HG02642 (cell line): Measurements from ENCODE around the gene GALP.
"Not testable (repeated sequence)": the region's sequence is repeated elsewhere in the genome, so short reads cannot be mapped to it uniquely, and the experiment has no call there.

Source experiments
- ATAC-seq: cut with Tn5 transposase; IDR thresholded peaks from one replicate; pipeline ENCODE4 v1.9.1; 2021; ENCODE audit warnings: mild to moderate bottlenecking; ENCODE audit not compliant: unreplicated experiment, poor library complexity

GALP gene

DNA sequence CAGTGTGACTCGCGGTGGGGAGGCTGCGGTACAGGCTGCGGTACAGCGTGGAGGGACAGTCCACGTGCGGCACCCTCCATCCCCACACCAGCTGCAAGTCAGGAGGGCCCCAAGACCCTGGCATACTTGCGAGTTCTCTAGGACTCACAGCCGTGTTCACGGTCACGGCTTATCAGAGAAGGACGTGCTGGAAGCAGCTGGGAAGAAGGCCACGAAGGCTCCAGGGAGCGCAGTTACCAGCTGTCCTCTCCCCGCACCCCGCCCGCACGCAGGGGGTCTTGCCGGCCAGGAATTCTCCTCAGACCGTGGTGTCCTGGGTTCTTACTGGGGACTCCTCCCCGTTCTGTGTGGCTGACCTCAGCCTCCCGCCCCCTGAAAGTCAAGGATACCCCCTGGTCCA is 28.5 kb upstream of the GALP start:
- no peak for ATAC-seq

DNA sequence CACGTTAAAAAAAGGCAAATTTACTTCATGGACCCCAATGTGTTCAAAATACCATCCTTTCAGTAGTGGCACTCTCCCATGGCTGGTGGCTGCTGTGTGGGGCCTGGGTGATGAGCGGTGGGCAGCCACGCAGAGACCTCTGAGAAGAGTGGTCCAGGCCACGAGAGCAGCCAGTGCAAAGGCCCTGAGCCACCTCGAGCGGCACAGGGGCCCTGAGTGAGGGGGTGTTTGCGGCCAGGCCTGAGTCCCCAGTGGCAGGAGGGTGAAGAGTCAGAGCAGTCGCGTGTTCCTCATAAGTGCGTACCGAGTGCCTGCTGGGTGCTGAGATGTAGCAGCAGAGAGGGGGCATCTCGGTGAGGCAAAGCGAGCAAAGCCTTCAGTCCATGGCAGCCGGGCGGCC is 27.7 kb upstream of the GALP start:
- no peak for ATAC-seq

GRCh38 chr19:56148955-56149655 is 26.7 kb upstream of the GALP start:
- not testable (repeated sequence) for ATAC-seq

DNA sequence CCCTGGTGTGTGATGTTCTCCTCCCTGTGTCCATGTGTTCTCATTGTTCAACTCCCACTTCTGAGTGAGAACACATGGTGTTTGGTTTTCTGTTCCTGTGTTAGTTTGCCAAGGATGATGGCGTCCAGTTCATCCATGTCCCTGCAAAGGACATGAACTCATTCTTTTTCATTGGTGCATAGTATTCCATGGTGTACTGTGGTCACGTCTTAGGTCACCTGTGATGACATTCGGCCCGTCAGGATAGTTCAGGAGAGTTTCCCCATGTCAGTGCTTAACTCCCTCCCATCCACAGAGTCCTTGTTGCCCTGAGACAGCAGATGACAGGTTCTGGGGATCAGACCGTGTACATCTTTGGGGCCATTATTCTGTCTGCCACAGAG is 26.2 kb upstream of the GALP start:
- no peak for ATAC-seq

- no peak for ATAC-seq
Measured at GRCh38 chr19:56150358-56150757, 25.4 kb upstream of the GALP start.

DNA sequence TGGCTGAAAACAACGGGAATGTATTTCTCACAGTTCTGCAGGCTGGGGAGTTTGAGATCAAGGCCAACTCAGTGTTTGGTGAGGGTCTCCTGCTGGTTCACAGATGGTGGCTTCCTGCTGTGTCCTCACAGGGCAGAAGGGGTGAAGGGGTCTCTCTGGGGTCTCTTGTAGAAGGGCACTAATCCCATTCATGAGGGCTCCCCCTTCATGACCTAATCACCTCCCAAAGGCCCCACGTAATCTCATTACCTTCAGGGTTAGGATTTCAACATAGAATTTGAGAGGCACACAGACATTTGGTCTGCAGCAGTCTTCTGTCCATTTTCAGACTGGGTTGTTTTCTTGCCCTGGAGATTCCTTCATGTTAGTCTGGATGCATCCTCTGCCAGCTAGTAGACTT is 23.2 kb upstream of the GALP start:
- no peak for ATAC-seq

DNA sequence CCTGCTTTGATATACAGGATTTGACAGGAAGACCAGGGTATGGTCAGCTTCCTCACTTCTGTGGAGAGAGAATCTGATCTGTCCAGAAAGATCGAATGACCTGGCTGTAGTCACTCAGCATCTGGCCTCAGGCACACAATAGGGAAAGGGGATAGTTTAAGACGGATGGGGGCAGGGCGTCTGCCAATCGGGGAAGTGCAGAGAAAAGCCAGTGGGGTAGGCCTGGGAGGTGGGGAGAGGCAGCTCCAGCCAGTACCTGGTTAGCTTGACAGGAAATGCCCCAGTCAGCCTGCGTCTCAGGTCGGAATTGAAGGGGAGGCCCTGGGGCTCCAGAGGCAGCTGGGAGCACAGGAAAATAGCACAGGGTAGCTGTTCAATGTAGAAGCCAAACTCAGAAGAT is 22.3 kb upstream of the GALP start:
- no peak for ATAC-seq

DNA sequence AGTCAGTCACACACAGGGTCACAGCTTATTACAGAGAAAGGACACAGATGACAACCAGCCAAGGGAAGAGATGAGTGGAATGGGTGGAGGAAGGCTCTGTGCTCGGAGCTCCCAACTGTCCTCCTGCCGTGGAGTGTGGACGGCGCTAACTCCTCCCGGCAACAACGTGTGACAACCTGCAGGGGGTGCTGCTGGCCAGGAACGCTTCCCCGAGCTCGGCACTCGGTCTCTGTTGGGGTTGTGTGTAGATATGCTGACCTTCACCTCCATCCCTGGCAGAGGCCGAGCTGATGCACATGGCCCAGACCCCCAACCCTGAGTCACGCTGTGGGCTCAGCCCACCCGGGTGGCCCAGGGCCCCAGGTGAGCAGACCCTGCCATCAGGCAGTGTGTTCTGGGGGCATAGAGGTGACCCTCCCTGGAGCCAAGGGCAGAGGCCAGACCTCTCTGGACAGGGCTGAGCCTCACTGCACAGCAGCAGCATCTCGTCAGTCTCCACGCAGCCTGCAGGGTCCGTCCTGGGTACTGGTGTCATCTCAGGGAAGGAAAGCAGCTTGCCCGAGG is 20.6 kb upstream of the GALP start:
- no peak for ATAC-seq

- ATAC-seq: no peak
Measured at GRCh38 chr19:56156768-56157167, 19.0 kb upstream of the GALP start.

DNA sequence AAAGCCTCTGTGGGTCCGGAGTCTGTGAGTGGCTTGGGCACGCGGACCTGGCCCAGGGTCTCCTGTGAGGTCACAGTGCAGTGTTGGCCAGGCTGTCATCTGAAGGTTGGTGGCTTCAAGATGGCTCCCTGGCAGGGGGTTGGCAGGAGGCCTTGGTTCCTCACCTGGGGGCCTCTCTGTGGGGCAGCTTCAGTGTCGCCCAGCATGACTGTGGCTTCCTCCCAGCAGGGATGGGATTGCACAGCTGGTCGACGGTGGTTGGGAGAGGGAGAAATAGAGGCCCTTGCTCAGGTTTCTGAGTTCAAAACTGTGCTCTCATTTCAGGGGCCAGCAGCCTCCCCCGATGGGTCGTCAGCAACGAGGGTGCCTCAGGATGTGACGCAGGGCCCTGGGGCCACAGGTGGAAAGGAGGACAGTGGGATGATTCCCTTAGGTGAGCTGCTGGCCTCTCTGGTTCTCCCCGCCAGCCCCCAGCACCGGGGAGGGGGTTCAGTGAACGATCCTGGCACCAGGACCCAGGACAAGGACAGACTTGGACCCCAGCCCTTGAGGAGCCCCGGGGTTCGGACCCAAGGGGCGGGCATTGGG is 17.5 kb upstream of the GALP start:
- no peak for ATAC-seq

DNA sequence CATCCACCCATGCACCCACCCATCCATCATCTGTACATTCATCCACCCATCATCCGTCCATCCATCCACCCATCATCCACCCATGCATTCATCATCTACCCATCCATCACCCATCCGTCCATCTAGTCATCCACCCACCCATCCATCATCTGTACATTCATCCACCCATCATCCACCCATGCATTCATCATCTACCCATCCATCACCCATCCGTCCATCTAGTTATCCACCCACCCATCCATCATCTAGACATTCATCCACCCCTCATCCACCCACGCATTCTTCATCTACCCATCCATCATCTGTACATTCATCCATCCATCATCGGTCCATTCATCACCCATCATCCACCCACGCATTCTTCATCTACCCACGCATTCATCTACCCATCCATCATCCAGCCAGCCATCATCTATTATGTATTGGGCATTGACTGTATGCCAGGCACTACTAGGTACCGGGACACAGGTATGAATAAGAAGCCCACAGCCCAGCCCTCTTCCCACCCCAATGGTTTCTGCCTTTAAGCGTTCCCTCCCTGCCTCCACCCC is 16.7 kb upstream of the GALP start:
- ATAC-seq: no peak

DNA sequence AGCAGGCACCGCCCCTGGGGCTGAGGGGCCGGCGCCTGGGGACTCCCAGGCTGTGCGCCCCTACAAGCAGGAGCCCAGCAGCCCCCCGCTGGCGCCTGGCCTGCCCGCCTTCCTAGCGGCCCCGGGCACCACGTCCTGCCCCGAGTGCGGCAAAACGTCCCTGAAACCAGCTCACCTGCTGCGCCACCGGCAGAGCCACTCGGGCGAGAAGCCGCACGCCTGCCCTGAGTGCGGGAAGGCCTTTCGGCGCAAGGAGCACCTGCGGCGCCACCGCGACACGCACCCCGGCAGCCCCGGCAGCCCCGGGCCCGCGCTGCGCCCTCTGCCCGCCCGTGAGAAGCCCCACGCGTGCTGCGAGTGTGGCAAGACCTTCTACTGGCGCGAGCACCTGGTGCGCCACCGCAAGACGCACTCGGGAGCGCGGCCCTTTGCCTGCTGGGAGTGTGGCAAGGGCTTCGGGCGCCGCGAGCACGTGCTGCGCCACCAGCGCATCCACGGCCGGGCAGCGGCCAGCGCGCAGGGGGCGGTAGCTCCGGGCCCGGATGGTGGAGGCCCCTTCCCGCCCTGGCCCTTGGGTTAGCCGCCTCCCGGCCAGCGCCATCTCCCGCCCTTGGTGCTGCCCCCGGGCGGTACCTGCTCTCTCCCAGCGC is 16.1 kb upstream of the GALP start:
- ATAC-seq: no peak

GRCh38 chr19:56161534-56161933 is 14.3 kb upstream of the GALP start:
- ATAC-seq: no peak

- ATAC-seq: no peak
Measured at GRCh38 chr19:56162258-56162657, 13.6 kb upstream of the GALP start.

GRCh38 chr19:56163097-56163496 is 12.7 kb upstream of the GALP start:
- ATAC-seq: no peak

DNA sequence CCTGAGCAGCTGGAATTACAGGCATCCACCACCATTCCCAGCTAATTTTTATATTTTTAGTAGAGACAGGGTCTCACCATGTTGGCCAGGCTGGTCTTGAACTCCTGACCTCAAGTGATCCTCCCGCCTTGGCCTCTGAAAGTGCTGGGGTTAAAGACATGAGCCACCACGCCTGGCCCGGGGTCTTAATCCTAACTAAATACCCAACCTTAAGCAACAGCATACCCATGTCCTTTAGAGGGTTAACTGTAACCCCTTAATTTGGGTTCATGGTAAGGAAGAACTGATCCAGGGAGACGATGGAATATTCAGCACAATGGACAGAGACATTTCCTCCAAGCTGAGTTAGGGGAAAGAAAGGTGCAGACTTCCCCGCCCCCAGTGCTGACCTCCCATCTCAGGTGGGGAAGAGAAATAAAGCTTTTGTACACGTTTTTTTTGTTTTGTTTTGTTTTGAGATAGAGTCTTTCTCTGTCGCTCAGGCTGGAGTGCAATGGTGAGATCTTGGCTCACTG is 8.7 kb upstream of the GALP start:
- no peak for ATAC-seq

DNA sequence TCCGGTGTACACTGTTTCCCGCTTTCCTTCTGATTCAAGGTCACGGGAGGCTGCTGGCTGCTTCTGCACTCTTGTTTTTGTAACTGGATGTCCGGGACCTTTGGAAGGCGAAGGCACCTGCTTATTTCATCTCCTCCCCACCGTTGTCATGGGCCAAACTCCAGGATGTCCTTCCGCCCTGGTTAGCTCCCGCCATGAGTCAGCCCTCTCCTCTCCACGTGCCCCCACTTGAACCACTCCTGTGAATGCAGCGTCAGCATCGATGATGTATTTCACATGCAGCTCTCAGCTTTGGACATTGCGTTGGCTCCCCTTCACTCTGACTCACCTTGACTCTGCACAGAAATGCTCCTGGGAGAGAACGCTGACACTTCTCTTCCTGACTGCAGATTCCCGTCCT is 5.5 kb upstream of the GALP start:
- ATAC-seq: no peak

GRCh38 chr19:56174086-56174485 is 1.7 kb upstream of the GALP start:
- no peak for ATAC-seq

- ATAC-seq: no peak
Measured at GRCh38 chr19:56174550-56174949, 1.3 kb upstream of the GALP start.

- ATAC-seq: not testable (repeated sequence)
Measured at GRCh38 chr19:56176310-56176709, 502 bp downstream of the GALP start.

- no peak for ATAC-seq
Measured at GRCh38 chr19:56176881-56177280, 1.1 kb downstream of the GALP start.
